LNCaP clone FGC (cell line): Measurements from ENCODE around the gene MTFR1L.

Experiments used
- DNase-seq: peaks from one replicate; pipeline ENCODE4 v3.0.0-alpha.2; 2011; ENCODE audit warnings: low read depth
- H3K4me3 ChIP-seq: 2 replicates; pipeline ENCODE4 v1.5.1; 2011; ENCODE audit warnings: mild to moderate bottlenecking, low read depth, low read length, control low read depth
- CTCF ChIP-seq: IDR thresholded peaks from 2 replicates; pipeline ENCODE4 v1.5.1; 2012; ENCODE audit warnings: mild to moderate bottlenecking; ENCODE audit not compliant: control insufficient read depth, insufficient read depth; ENCODE audit errors: extremely low read depth

MTFR1L gene

GRCh38 chr1:25813734-25814471, 5.9 kb upstream of the MTFR1L start:
- H3K4me3 ChIP-seq: no peak overlapping the region
- TF ChIP-seq CTCF: no peak
- no peak for DNase-seq

GRCh38 chr1:25814549-25815087, 5.1 kb upstream of the MTFR1L start:
- no peak for DNase-seq
- no peak overlapping the region for H3K4me3 ChIP-seq
- no peak for TF ChIP-seq CTCF

GRCh38 chr1:25815208-25816111, 4.3 kb upstream of the MTFR1L start:
- no peak for TF ChIP-seq CTCF
- no peak for DNase-seq
- H3K4me3 ChIP-seq: no peak overlapping the region

GRCh38 chr1:25816112-25816718, 3.5 kb upstream of the MTFR1L start:
- TF ChIP-seq CTCF: no peak
- DNase-seq: no peak
- no peak overlapping the region for H3K4me3 ChIP-seq

GRCh38 chr1:25817840-25818501, 1.8 kb upstream of the MTFR1L start:
- DNase-seq: no peak
- H3K4me3 ChIP-seq: no peak overlapping the region
- TF ChIP-seq CTCF: peak; percentile 42

- TF ChIP-seq CTCF: no peak
- peak overlapping the region; percentile 71 for H3K4me3 ChIP-seq
- no peak for DNase-seq
Measured at GRCh38 chr1:25818569-25818968, 1.2 kb upstream of the MTFR1L start.
